Liver (tissue), 9 donors: ENCODE results near the gene RIT2. TPM values are rescaled to one million over a fixed set of nuclear protein-coding genes. Genes with fewer than 3 reads are reported as not detected.

Source experiments
- DNase-seq: peaks from one replicate; pipeline ENCODE4 v3.0.0-alpha.2; 2017; ENCODE audit warnings: low spot score
- H3K27ac ChIP-seq, 2 donors: one replicate each; pipeline ENCODE4 v1.7.0; 2013; ENCODE audit warnings: inconsistent platforms in 2 of 2, low read length in 2 of 2, control low read depth in 1 of 2, low read depth in 1 of 2, mild to moderate bottlenecking in 1 of 2
- H3K27me3 ChIP-seq, 4 donors: one replicate each; pipeline versions ENCODE4 v1.6.1 to v1.7.0; 2013; ENCODE audit warnings: low read length in 3 of 4, inconsistent platforms in 1 of 4, mild to moderate bottlenecking in 1 of 4, moderate library complexity in 1 of 4; ENCODE audit not compliant: control insufficient read depth in 4 of 4, insufficient read depth in 4 of 4
- H3K36me3 ChIP-seq, 4 donors: one replicate each; pipeline versions ENCODE4 v1.6.1 to v1.7.0; 2013; ENCODE audit warnings: low read length in 3 of 4, mild to moderate bottlenecking in 3 of 4, low read depth in 1 of 4, moderate library complexity in 1 of 4; ENCODE audit not compliant: control insufficient read depth in 4 of 4, insufficient read depth in 3 of 4
- H3K4me1 ChIP-seq, 4 donors: one replicate each; pipeline versions ENCODE4 v1.6.1 to v1.7.0; 2013; ENCODE audit warnings: low read length in 3 of 4, mild to moderate bottlenecking in 3 of 4, moderate library complexity in 1 of 4; ENCODE audit not compliant: control insufficient read depth in 4 of 4, insufficient read depth in 4 of 4
- H3K4me3 ChIP-seq, 3 donors: one replicate each; pipeline versions ENCODE4 v1.6.1 to v1.7.0; 2013; ENCODE audit warnings: low read length in 3 of 3, control low read depth in 1 of 3, low read depth in 1 of 3, mild to moderate bottlenecking in 1 of 3
- H3K9ac ChIP-seq, 2 donors: one replicate each; pipeline ENCODE4 v1.7.0; 2013; ENCODE audit warnings: low read length in 2 of 2, mild to moderate bottlenecking in 2 of 2, moderate library complexity in 2 of 2, control low read depth in 1 of 2, low read depth in 1 of 2
- H3K9me3 ChIP-seq, 4 donors: one replicate each; pipeline versions ENCODE4 v1.6.1 to v1.7.0; 2013; ENCODE audit warnings: low read length in 3 of 4; ENCODE audit not compliant: control insufficient read depth in 4 of 4
- EGR1 ChIP-seq, 2 donors: IDR thresholded peaks; 2 replicates each; pipeline ENCODE4 v1.6.1; 2016 to 2018; ENCODE audit warnings: antibody characterized with exemption in 2 of 2, low read depth in 2 of 2
- FOXA1 ChIP-seq: IDR thresholded peaks from 2 replicates; pipeline ENCODE4 v1.6.1; 2016; ENCODE audit warnings: antibody characterized with exemption
- FOXA2 ChIP-seq: IDR thresholded peaks from 2 replicates; pipeline ENCODE4 v1.6.1; 2016; ENCODE audit warnings: antibody characterized with exemption
- GABPA ChIP-seq, 2 donors: IDR thresholded peaks in 1 of 2; conservative IDR thresholded peaks in 1 of 2; 2 replicates each; pipeline ENCODE4 v1.6.1; 2016; ENCODE audit warnings: antibody characterized with exemption in 2 of 2, mild to moderate bottlenecking in 1 of 2, moderate library complexity in 1 of 2
- HNF4A ChIP-seq, 2 donors: conservative IDR thresholded peaks; 2 replicates each; pipeline ENCODE4 v1.6.1; 2016; ENCODE audit warnings: antibody characterized with exemption in 2 of 2, mild to moderate bottlenecking in 2 of 2
- HNF4G ChIP-seq: IDR thresholded peaks from 2 replicates; pipeline ENCODE4 v1.6.1; 2016; ENCODE audit warnings: antibody characterized with exemption
- JUND ChIP-seq, 2 donors: IDR thresholded peaks; 2 replicates each; pipeline ENCODE4 v1.6.1; 2016; ENCODE audit warnings: antibody characterized with exemption in 2 of 2
- MAX ChIP-seq: IDR thresholded peaks from 2 replicates; pipeline ENCODE4 v1.6.1; 2016; ENCODE audit warnings: antibody characterized with exemption
- NR2F2 ChIP-seq: IDR thresholded peaks from 2 replicates; pipeline ENCODE4 v1.6.1; 2016; ENCODE audit warnings: antibody characterized with exemption
- RAD21 ChIP-seq, 2 donors: IDR thresholded peaks; 2 replicates each; pipeline ENCODE4 v1.6.1; 2016; ENCODE audit warnings: antibody characterized with exemption in 2 of 2, mild to moderate bottlenecking in 2 of 2
- REST ChIP-seq: IDR thresholded peaks from 2 replicates; pipeline ENCODE4 v1.6.1; 2016; ENCODE audit warnings: antibody characterized with exemption, mild to moderate bottlenecking
- RXRA ChIP-seq, 2 donors: IDR thresholded peaks; 2 replicates each; pipeline ENCODE4 v1.6.1; 2017 to 2018; ENCODE audit warnings: antibody characterized with exemption in 2 of 2, mild to moderate bottlenecking in 1 of 2
- SP1 ChIP-seq: IDR thresholded peaks from 2 replicates; pipeline ENCODE4 v1.6.1; 2018; ENCODE audit warnings: antibody characterized with exemption, mild to moderate bottlenecking
- TAF1 ChIP-seq: conservative IDR thresholded peaks from 2 replicates; pipeline ENCODE4 v1.6.1; 2016; ENCODE audit warnings: antibody characterized with exemption, mild to moderate bottlenecking
- YY1 ChIP-seq: IDR thresholded peaks from 2 replicates; pipeline ENCODE4 v1.6.1; 2016; ENCODE audit warnings: antibody characterized with exemption, mild to moderate bottlenecking
- polyA plus RNA-seq, 2 donors: library from polyadenylated mRNA; stranded (reverse) in 1 of 2; unstranded in 1 of 2; fragments of 200-250 nt in 1 of 2; fragments of >200 nt in 1 of 2; fragmentation: Nextera tagmentation in 1 of 2; extraction: Ambion mirVana in 1 of 2; gene quantifications; one replicate each; pipeline versions ENCODE4 v1.2.1 to v1.2.3, GENCODE V29; 2013 to 2015
- total RNA-seq, 2 donors: library from RNA; depleted of rRNA; stranded (reverse); fragments of >200 nt; gene quantifications; one replicate each; pipeline ENCODE4 v1.2.3, GENCODE V29; 2014
- TF ChIP-seq, protein P1 (sequence below): IDR thresholded peaks from 2 replicates; pipeline ENCODE4 v1.6.1; 2016; ENCODE audit warnings: antibody characterized with exemption
- TF ChIP-seq, protein P2 (sequence below): fragments of 150-350 bp; IDR thresholded peaks from 2 replicates; pipeline ENCODE4 v1.5.1; 2017; ENCODE audit warnings: improper control_type of control experiment, low read depth, low read length; ENCODE audit not compliant: missing input control
- TF ChIP-seq, protein P3 (sequence below): IDR thresholded peaks from 2 replicates; pipeline ENCODE4 v1.6.1; 2016; ENCODE audit warnings: antibody characterized with exemption
- donor health status: healthy.
- donor health status: healthy.
- donor health status: healthy.
- donor health status: healthy.
- donor health status: healthy.

Gene RIT2
- total and polyA plus RNA-seq, 4 donors: not detected

DNA sequence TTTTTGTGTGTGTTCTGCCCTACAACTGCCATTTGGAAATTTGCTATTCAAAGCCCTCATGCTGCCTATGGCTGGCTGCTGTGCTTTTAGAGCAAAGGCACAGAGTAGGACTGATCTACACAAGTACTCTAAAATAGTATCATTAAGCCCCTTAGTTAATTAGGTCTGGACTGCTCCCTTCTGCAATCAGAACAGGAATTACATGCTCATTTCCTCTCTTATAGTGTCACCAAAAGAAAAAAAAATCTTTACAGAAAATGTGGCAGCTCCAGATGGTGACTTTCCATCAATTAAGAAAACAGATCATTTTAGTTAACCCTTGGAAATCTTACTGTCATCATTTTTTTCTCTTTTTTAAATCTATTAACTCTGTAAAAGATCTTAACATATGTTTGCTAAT is 337.5 kb downstream of the RIT2 start:
- Histone ChIP-seq H3K36me3 (no peaks in the 10 kb centered on the region), H3K9ac (no peak overlapping the region), H3K27me3 (no peaks in the 10 kb centered on the region), H3K4me1 (no peaks in the 10 kb centered on the region), H3K4me3 (no peak overlapping the region), H3K27ac (no peak overlapping the region), H3K9me3 (no peaks in the 10 kb centered on the region)
- no peak for DNase-seq
- TF ChIP-seq, protein P1, sequence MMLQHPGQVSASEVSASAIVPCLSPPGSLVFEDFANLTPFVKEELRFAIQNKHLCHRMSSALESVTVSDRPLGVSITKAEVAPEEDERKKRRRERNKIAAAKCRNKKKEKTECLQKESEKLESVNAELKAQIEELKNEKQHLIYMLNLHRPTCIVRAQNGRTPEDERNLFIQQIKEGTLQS: no peak
- TF ChIP-seq MAX (no peak), EGR1 (IDR thresholded peaks at IDR 0.05; ENCODE audit: low read depth in 2 of 2) (no peak), RXRA (IDR thresholded peaks at IDR 0.05) (no peak), NR2F2 (no peak), TAF1 (no peak), YY1 (no peak), FOXA2 (no peak), FOXA1 (no peak), JUND (IDR thresholded peaks at IDR 0.05) (no peak), REST (no peak), GABPA (IDR thresholded peaks at IDR 0.05 in 1 of 2, conservative IDR thresholded peaks at IDR 0.05 in 1 of 2) (no peak), RAD21 (IDR thresholded peaks at IDR 0.05) (no peak), SP1 (no peak), HNF4A (conservative IDR thresholded peaks at IDR 0.05) (no peak), HNF4G (no peak)
- TF ChIP-seq, protein P2, sequence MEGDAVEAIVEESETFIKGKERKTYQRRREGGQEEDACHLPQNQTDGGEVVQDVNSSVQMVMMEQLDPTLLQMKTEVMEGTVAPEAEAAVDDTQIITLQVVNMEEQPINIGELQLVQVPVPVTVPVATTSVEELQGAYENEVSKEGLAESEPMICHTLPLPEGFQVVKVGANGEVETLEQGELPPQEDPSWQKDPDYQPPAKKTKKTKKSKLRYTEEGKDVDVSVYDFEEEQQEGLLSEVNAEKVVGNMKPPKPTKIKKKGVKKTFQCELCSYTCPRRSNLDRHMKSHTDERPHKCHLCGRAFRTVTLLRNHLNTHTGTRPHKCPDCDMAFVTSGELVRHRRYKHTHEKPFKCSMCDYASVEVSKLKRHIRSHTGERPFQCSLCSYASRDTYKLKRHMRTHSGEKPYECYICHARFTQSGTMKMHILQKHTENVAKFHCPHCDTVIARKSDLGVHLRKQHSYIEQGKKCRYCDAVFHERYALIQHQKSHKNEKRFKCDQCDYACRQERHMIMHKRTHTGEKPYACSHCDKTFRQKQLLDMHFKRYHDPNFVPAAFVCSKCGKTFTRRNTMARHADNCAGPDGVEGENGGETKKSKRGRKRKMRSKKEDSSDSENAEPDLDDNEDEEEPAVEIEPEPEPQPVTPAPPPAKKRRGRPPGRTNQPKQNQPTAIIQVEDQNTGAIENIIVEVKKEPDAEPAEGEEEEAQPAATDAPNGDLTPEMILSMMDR: no peak
- TF ChIP-seq, protein P3, sequence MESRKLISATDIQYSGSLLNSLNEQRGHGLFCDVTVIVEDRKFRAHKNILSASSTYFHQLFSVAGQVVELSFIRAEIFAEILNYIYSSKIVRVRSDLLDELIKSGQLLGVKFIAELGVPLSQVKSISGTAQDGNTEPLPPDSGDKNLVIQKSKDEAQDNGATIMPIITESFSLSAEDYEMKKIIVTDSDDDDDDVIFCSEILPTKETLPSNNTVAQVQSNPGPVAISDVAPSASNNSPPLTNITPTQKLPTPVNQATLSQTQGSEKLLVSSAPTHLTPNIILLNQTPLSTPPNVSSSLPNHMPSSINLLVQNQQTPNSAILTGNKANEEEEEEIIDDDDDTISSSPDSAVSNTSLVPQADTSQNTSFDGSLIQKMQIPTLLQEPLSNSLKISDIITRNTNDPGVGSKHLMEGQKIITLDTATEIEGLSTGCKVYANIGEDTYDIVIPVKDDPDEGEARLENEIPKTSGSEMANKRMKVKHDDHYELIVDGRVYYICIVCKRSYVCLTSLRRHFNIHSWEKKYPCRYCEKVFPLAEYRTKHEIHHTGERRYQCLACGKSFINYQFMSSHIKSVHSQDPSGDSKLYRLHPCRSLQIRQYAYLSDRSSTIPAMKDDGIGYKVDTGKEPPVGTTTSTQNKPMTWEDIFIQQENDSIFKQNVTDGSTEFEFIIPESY: no peak
